GM12872 (cell line): ENCODE measurements around the gene IRF6.

Experiments
- TF ChIP-seq, protein P1 (sequence below): IDR thresholded peaks from 3 replicates; pipeline ENCODE4 v1.5.1; 2011; ENCODE audit warnings: low read depth, mild to moderate bottlenecking, low read length, moderate library complexity; ENCODE audit not compliant: insufficient read depth

IRF6 gene

GRCh38 chr1:209785592-209785991, 20.4 kb downstream of the IRF6 start:
- TF ChIP-seq, protein P1, sequence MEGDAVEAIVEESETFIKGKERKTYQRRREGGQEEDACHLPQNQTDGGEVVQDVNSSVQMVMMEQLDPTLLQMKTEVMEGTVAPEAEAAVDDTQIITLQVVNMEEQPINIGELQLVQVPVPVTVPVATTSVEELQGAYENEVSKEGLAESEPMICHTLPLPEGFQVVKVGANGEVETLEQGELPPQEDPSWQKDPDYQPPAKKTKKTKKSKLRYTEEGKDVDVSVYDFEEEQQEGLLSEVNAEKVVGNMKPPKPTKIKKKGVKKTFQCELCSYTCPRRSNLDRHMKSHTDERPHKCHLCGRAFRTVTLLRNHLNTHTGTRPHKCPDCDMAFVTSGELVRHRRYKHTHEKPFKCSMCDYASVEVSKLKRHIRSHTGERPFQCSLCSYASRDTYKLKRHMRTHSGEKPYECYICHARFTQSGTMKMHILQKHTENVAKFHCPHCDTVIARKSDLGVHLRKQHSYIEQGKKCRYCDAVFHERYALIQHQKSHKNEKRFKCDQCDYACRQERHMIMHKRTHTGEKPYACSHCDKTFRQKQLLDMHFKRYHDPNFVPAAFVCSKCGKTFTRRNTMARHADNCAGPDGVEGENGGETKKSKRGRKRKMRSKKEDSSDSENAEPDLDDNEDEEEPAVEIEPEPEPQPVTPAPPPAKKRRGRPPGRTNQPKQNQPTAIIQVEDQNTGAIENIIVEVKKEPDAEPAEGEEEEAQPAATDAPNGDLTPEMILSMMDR: no peak

DNA sequence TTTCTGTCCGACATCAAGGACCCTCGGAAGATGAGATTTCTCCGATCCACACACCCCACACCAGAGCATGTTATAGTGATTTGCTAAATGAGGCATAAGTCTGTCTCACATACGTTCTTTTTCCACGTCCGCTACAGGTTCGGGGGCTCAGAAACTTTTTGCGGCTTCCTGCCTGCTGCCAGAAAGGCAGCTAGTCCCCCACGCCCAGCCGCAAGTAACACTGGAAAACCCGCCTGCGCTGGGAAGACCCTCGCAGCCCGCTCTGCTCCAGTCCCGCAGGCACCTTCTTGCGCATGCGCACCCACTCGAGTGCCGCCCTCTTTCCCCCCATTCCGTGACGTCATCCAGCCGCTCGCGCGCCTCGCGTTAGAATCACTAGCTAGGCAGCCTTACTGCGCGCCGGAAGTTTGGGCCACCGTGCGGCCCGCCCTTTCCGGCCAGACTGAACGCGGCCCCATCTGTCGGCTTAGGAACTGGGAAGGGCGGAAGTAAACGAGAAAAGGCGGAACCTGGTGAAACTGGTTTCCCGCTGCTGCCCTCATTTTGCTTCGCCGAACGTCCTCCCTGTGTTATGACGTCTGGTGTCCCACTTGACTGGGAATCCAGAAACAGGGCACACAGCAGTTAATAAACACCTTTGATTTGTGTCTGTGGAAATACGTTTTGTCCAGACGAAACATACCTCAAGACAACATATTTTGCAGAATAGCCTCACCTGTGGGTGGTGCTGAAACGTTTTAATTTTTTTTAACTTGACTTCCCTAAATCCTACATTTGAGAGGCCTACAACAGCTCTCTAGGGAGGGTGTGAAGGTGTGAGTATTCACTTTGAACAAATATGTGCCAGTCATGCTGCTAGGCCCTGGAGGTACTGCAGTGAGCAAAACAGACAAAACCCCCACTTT, 21.4 kb downstream of the IRF6 start, which contains the start of gene C1orf74:
C1orf74 (minus strand) TSS at position 295 of the 905 bp plus-strand sequence. CDS start 925 bp downstream, outside the sequence.
- TF ChIP-seq, protein P1: no peak

DNA sequence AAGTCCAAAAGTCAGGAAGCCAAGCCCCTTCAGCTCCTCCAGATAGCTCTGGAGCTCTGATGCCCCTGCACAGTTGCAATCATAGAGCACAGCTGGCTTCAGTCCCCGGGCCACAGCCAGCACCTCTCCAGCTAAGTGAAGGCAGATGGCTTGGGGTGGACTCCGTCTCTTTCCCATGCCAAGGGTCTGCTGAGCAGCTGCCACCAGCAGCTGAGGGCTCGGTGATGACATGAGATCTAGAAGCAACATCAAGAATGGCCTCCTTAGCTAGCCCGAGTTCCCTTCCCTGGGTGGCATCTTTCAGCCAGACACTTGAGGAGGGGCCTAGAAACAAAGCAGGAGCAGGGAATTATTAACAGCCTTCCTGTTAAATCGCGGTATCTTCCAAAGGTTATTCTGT, 22.6 kb downstream of the IRF6 start:
- TF ChIP-seq, protein P1: no peak

GRCh38 chr1:209780268-209780667, 25.7 kb downstream of the IRF6 start:
- TF ChIP-seq, protein P1: no peak

GRCh38 chr1:209778102-209778501, 27.8 kb downstream of the IRF6 start:
- TF ChIP-seq, protein P1: no peak

- TF ChIP-seq, protein P1: no peak
Measured at GRCh38 chr1:209777587-209777986, 28.4 kb downstream of the IRF6 start.

DNA sequence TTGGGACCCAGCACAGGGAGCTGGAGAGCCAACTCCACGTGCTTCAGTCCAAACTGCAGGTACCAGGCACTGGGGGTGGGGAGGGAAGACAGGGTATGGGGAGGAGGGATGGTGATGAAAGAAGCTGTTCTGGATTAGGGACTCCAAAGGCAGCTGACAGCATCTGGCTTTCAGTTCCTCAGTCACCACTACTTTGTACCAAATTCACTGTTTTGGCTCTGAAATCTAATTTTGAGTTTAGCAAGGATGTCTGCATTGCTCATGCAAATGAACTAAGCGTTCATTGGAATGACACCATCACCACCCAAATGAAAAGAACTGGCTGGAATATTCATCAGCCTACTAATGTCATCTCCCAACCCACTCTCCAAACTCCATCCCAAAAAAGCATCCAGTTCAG, 30.3 kb downstream of the IRF6 start:
- TF ChIP-seq, protein P1: no peak
